Activated CD8-positive, alpha-beta memory T cell treated with anti-CD3 and anti-CD28 coated beads, Interleukin-2, amount 50 U/mL, for 24 hours (primary cell): Measurements from ENCODE around the gene OR2A14.
"Not testable (repeated sequence)": the region's sequence is repeated elsewhere in the genome, so short reads cannot be mapped to it uniquely, and the experiment has no call there.

Experiments
- DNase-seq: peaks from one replicate; pipeline ENCODE4 v3.0.0-alpha.2; 2020; ENCODE audit errors: extremely low read depth

OR2A14 gene, protein sequence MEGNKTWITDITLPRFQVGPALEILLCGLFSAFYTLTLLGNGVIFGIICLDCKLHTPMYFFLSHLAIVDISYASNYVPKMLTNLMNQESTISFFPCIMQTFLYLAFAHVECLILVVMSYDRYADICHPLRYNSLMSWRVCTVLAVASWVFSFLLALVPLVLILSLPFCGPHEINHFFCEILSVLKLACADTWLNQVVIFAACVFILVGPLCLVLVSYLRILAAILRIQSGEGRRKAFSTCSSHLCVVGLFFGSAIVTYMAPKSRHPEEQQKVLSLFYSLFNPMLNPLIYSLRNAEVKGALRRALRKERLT

DNA sequence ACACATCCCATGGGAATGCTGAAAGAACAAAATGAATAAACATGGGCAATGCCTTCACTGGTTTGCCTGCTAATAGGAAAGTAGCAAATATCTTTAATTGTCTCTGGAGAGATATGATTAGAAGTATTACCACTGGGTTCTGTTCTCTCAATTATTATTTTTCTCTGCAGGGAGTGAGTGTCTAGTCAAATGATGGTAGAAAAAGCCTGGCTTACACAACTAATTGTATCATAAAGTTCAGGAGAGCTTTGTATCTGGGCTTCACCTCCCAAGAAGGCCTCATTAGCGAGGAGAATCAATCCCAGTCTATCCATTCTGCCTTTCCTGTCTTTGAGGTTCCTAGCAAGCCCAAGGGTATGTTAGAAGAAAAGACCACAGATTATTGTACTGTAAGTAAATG lies at the start of gene OR2A14:
Gene OR2A14 (plus strand): TSS at position 301 of the 400 bp plus-strand sequence. CDS start 5,937 bp downstream, outside the sequence.
- no peak for DNase-seq

DNA sequence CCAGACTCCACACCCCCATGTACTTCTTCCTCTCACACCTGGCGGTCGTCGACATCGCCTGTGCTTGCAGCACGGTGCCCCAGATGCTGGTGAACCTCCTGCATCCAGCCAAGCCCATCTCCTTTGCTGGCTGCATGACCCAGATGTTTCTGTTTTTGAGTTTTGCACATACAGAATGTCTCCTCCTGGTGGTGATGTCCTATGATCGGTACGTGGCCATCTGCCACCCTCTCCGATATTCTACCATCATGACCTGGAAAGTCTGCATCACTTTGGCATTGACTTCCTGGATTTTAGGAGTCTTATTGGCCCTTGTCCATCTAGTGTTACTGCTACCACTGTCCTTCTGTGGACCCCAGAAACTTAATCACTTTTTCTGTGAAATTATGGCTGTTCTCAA lies 48.6 kb upstream of the OR2A14 start:
- DNase-seq: no peak

DNA sequence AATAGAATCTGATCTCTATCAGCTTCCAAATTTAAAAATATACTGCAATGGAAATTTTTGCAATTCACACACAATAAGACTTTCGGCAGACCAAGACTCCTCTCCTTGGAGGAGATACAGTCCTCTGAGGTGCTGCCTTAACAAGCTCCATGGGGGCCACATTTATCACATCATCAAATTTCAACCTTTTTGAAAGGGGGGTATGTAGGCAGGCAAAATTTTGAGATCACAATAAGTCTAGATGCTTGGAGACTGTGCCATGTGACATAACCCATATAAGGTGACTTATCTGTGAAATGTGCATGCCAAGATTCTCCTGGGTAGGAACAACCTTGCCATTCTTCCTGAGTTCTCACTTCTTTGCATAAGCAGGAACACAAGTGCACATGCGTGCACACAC lies 37.0 kb upstream of the OR2A14 start, which contains the start of gene OR2A12:
Gene OR2A12 (plus strand): TSS at position 301 of the 400 bp plus-strand sequence. CDS start 8,830 bp downstream, outside the sequence.
- DNase-seq: no peak

DNA sequence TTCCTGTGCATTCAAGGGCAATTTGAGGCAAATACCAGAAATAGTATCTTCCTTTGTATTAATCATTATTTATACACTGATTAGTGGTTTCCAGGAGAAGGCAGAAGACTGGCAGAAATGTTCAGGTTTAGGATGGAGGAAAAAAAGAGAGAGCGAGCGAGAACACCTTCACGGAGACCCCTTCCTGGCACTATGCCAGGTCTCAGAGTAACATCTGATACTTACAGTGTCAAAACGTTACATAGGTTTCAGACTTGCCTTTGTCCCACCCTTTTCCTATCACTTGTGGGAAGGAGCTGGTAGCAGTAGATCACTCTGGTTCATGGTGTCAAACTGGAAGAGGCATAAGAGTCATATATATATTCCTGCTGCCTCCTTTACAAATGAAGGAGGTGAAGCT lies 36.2 kb upstream of the OR2A14 start:
- DNase-seq: no peak

DNA sequence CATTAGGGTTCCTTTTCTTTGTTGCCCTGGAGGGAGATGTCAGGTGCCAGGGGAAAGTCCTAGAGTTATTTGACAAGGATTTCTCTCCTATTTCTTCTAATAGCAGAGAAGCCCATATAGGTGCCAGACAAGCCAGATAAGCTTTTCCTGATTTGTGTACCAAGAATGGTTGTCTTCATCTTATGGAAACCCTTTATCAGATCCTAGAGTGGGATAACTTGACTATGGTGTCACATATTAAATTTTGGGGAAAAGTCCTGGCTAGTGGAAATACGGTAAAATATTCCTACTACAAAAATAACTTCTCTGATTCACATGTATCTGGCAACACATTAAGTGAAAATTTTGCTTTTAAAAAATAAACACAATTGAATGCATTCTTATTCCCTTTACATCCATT lies 35.7 kb upstream of the OR2A14 start:
- DNase-seq: no peak

DNA sequence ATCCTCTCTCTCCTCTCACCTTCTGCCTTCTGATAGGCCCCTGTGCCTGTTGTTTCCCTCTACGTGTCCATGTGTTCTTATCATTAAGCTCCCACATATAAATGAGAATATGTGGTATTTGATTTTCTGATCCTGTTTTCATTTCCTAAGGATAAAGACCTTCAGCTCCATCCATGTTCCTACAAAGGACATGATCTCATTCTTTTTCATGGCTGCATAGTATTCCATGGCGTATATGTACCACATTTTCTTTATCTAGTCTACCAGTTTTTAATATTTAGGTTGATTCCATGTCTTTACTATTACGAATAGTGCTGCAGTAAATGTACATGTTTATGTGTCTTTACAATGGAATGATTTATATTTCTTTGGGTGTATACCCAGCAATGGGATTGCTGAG lies 32.3 kb upstream of the OR2A14 start:
- no peak for DNase-seq

DNA sequence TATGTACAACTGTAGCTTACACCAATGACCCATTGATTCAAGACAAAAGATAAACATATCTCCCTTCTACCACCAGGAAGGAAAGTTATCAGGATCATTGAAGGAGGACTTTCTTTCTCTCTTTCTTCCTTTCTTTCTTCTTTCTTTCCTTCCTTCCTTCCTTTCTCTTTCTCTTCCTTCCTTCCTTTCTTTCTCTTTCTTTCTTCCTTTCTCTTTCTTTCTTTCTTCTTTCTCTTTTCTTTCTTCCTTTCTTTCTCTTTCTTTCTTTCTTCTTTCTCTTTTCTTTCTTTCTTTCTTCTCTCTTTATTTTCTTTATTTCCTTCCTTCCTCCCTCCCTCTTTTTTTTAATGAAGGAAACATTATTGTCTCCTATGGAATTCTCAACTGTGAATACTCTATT lies 24.2 kb upstream of the OR2A14 start:
- DNase-seq: no peak

DNA sequence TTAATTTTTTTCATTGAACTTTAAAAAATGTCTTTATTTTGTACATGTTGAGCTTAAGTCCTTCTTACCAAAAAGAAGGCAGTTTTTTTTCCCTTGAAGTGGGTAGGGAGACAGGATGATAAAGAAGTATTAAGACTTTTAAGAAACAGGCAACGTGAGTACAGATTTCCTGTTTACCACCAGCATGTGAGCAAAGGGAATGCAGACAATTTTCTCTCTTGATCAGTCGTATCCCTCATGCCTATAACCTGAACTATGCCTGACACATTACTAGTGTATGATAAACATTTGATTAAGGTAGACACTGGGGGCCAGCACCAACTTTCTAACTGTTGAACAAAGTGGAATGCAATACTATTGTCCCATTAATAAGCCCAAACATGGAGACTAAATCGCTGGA lies 22.4 kb upstream of the OR2A14 start:
- DNase-seq: no peak

DNA sequence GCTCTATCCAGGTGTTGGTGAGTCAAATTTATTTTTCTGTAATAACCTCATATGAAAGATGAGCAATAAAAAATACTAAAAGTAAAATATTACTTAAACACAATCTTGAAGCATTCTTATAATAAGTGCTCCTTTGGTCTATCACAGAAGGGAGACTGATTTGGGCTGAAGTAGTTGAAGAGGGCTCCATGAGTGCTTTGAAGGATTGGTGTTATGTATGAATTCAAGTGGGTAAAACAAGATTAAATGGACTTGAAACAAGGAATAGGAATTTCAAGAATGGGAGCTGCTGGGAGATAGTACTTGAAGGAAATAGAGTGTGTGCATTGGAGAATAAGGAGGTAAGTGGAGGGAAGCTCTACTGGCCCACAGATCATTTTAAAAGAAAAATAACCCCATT lies 20.9 kb upstream of the OR2A14 start:
- DNase-seq: no peak

DNA sequence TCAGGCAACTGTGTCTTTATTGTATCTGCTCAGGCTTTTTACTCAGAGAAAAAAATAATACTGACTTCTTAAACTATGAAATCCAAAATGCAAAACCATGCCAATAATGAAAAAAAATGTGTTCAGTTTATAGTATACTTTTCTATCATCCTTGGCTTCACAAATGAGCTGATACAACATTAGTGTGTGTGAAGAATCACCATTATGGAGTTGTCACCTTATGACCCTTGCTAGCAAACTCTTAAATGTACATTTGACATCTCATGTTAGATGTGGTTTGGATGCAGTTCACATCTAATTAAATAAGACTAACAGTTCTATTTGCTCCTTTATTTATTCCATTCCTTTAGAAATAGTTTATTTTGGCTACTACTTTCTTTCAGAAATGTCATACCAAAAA lies 17.8 kb upstream of the OR2A14 start:
- DNase-seq: no peak

DNA sequence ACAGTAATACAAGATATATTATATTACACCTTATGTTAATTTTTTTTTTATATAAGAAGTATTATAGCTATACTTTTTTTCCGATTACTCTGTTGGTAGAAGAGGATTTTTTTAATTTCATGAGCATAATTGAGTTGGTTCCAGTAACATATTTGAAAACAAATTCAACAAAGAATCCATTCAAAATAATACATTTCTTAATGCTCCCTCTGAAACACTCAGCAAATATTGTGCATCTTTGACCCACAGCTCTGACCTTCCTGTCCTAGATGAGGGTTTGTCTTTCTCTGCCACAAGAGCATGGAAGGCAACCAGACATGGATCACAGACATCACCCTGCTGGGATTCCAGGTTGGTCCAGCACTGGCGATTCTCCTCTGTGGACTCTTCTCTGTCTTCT lies 13.7 kb upstream of the OR2A14 start, which contains the start of gene OR2A2:
Gene OR2A2 (plus strand): TSS at position 301 of the 400 bp plus-strand sequence. CDS start 0 bp downstream, at position 301.
- no peak for DNase-seq

DNA sequence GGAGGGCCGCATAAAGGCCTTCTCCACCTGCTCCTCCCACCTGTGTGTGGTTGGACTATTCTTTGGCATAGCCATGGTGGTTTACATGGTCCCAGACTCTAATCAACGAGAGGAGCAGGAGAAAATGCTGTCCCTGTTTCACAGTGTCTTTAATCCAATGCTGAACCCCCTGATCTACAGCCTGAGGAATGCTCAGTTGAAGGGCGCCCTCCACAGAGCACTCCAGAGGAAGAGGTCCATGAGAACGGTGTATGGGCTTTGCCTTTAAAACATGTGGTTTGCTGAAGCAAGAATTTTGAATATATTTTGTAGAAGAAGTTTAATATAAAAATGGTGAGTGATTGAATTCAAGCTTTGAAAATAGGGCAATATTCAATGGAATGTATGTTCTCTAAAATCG lies 12.7 kb upstream of the OR2A14 start:
- DNase-seq: no peak

DNA sequence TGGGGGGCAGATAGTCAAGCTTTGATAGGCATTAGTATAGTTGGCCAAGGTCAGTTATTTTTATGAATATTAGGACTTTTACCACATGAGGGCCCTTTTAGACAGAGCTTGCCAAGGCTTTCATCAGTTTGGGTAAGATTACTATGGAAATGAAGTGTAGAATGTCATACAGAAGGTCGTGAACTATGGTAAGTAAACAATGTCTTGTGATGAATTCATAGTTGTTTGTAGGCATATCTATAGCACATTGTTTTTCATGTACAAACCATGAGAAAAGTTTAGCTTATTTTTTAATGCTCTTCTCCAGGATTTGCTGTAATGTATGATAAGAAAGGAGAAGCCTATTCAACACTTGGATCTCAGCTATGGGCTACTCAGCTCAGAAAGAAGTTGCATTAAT lies 9.3 kb upstream of the OR2A14 start:
- no peak for DNase-seq

DNA sequence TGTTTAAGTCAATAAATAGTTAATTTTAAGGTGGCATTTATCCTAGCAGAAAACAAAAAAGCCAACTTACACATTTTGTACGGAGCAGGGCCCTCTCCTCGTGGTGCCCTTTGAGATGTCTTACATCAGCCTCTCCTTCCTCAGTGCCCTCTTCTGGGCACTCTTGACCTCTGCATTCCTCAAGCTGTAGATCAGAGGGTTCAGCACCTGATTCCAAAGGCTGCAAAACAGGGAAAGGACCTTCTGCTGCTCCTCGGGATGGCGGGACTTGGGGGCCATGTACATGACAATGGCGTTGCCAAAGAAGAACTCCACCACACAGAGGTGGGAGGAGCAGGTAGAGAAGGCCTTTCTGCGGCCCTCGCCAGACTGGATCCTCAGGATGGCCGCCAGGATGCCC lies 4.6 kb upstream of the OR2A14 start:
- no peak for DNase-seq

DNA sequence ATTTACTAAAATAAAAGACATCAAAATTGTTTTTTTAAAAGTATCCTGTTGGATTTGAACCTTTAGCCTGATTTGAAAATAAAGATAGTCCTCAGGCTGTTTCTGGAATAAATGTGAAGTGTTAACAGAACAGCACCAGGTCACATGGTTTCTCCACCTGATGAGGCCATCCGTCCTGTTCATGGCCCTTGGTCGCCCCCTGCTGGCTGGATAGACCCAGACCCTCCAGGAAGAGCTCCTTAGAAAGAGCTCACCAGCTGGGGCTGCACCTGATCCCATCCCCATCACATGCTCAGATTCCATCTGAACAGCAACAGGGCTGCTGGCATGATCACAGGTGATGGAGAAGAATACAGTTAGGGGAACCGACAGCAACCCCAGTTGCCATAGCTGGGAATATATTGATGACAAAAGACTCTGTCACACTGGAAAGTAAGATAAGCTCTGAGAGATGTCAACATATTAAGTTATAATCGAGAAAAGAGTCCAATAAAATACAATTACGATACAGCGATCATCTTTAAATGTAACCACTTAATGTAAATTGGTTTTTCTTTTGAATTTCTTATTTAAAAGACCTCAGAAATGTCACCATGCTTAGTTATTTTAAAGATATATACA lies 4.8 kb downstream of the OR2A14 start:
- peak; percentile 73 for DNase-seq

DNA sequence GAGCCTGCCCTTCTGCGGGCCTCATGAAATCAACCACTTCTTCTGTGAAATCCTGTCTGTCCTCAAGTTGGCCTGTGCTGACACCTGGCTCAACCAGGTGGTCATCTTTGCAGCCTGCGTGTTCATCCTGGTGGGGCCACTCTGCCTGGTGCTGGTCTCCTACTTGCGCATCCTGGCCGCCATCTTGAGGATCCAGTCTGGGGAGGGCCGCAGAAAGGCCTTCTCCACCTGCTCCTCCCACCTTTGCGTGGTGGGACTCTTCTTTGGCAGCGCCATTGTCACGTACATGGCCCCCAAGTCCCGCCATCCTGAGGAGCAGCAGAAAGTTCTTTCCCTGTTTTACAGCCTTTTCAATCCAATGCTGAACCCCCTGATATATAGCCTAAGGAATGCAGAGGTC lies 6.6 kb downstream of the OR2A14 start:
- DNase-seq: not testable (repeated sequence)

DNA sequence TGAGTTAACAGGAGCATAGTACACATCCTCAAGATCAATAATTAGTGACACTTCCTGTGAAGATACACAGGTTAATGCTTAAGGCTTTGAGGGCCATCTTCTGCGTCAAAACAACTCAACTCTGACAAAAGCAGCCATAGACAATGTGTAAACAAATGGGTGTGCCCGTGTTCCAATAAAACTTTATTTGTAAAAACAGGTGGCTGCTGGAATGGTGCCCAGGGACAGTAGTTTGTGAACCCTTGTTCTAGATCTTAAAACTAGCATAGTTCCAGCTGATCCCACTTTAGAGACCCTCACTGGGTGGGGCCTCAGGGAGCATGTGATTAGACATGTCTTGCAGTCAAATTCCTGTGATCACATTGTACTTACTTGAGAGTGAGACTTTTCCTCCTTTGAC lies 7.8 kb downstream of the OR2A14 start:
- DNase-seq: no peak

DNA sequence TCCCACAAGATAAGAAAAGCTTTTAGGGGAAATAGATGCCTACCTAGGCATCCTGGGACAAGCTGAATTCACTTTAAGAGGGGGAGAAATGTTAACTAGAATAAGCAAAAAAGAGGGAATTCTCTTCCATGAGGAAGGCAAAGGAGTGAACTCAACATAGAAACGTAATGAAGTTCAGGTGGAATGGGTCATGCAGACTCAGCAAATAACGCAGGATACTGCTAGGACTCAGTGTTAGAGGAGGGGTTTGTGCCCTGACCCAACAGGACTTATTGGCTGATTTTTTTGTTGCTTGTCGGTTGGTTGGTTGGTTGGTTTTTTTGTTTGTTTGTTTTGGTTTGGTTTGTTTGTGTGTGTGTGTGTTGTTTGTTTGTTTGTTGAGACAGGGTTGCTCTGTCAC lies 9.3 kb downstream of the OR2A14 start:
- no peak for DNase-seq

DNA sequence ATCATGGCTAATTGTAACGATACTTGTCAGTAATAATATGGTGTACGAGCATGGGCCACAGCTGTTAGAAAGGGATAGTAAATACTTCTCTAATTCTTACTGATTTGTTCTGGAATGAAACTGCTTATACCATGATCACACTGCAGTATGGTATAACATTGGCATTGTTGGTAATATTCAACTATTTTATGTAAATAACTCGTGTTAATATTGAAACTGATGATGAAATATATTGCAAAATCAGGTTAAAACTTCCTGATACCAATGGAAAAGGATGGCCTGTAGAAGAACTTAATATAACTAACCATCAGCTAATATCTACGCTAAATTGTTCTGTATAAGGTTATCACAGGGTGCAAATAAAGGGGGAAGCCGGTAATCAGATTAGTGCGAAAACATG lies 10.3 kb downstream of the OR2A14 start:
- no peak for DNase-seq

DNA sequence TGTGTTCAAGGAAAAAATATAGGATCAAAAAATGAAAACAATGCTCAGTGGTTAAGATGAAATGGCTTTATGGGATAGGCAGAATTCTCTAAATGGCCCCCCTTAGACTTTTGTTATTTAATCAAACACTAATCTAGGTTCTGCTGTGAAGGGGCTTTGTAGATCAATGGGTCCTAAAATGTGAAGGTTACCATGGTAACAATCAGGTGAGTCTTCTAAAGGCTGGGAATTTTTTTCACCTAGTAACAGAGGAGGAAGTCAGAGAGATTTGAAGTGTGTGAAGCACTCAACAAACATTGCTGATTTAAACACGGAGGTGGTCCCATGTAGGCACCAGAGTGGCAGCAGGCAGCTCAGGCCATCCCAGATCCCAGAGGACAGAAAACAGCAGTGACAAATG lies 11.1 kb downstream of the OR2A14 start:
- no peak for DNase-seq

DNA sequence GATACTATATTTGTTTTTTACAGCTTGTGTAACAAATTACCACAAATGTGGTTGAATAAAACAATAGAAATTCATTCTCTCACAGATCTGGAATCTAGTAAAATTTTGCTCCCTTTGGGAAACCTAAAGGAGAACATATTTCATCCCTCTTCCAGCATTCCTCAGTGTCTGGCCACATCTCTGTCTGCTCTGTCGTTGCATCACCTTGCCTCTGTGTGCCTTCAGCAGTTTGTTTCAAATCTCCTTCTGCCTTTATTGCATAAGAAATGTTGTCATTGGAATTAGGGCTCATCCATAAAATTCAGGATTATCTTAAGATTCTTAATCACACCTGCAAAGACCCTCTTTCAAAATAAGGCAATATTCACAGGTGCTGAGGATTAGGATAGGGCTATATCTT lies 14.5 kb downstream of the OR2A14 start:
- DNase-seq: no peak

DNA sequence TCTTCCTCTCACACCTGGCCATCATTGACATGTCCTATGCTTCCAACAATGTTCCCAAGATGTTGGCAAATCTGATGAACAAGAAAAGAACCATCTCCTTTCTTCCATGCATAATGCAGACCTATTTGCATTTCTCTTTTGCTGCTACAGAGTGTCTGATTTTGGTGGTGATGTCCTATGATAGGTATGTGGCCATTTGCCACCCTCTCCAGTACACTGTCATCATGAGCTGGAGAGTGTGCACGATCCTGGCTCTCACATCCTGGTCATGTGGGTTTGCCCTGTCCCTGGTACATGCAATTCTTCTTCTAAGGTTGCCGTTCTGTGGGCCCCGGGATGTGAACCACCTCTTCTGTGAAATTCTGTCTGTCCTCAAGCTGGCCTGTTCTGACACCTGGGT lies 19.2 kb downstream of the OR2A14 start:
- DNase-seq: no peak

DNA sequence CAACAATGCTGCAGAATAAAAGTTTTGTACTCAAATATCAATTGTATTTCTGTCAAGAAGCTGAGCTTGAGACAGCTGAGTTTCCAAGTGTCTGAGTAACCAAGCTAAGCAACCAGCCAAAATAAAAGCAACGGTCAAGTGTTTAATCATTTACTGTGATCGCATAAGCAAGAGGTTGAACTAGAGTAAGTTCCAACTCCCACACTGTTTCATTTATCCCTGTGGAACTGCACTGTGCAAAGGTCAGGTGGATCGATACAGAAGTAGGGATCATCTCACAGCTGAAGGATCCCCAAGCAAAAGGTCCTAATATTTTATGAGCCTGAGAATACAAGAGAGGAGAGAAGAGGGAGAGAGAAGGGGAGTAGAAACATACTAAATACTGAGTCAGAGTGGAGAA lies 21.4 kb downstream of the OR2A14 start:
- no peak for DNase-seq
